Measurements from ENCODE around the gene KIF2A. TPM values are rescaled to one million over a fixed set of nuclear protein-coding genes. Genes with fewer than 3 reads are reported as not detected.

The KIF2A gene
- total and polyA plus RNA-seq, 4 donors = 3.5 to 64.3 (median 20.3) TPM

DNA sequence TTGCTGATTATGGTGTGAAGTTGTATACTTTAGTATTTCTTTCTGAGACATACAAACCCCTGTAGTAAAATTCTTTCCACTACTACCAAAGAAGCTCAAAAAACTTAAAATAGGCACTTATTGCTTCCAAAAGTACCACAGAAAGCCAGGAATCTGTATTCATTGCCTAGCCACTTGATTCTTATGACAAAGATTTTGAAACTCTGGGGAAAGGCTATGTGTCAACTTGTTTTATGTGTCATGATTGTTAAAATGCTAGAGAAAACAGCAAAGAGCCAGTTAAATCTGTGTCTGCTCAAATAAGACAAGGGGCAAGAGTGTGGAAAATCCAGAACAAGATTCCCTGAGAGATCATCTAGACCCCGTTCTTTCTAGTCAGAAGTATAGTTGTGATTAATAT, 6.0 kb downstream of the KIF2A start:
- DNase-seq = no peak
- no peak for ATAC-seq (ENCODE audit: insufficient read depth, low FRiP score)
- Histone ChIP-seq H3K27me3 (ENCODE audit: control insufficient read depth in 3 of 3, insufficient read depth in 3 of 3, low read length in 2 of 3) (no peaks in the 10 kb centered on the region), H3K4me3 (no peak overlapping the region), H3K4me1 (ENCODE audit: control insufficient read depth in 5 of 5, insufficient read depth in 5 of 5, low read length in 5 of 5) (peaks cover 0 to 22% (median 2%) of the 10 kb centered on the region in 5 donors), H3K9me3 (ENCODE audit: control insufficient read depth in 4 of 4, insufficient read depth in 3 of 4, low read length in 3 of 4) (no peaks in the 10 kb centered on the region), H3K9ac (ENCODE audit: insufficient read depth in 1 of 2, low read length in 2 of 2) (no peak overlapping the region), H3K36me3 (ENCODE audit: control insufficient read depth in 4 of 4, insufficient read depth in 4 of 4, low read length in 4 of 4) (peaks cover 0 to 2% (median 0%) of the 10 kb centered on the region in 4 donors), H3K27ac (ENCODE audit: low read depth in 1 of 2, low read length in 1 of 2) (no peak overlapping the region)
- 80 to 98% methylated on average over 1 of the region's 1 CpG for WGBS, 2 donors
- TF ChIP-seq, protein P1, sequence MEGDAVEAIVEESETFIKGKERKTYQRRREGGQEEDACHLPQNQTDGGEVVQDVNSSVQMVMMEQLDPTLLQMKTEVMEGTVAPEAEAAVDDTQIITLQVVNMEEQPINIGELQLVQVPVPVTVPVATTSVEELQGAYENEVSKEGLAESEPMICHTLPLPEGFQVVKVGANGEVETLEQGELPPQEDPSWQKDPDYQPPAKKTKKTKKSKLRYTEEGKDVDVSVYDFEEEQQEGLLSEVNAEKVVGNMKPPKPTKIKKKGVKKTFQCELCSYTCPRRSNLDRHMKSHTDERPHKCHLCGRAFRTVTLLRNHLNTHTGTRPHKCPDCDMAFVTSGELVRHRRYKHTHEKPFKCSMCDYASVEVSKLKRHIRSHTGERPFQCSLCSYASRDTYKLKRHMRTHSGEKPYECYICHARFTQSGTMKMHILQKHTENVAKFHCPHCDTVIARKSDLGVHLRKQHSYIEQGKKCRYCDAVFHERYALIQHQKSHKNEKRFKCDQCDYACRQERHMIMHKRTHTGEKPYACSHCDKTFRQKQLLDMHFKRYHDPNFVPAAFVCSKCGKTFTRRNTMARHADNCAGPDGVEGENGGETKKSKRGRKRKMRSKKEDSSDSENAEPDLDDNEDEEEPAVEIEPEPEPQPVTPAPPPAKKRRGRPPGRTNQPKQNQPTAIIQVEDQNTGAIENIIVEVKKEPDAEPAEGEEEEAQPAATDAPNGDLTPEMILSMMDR (IDR thresholded peaks at IDR 0.05; ENCODE audit: control extremely low read depth, extremely low read depth) = no peak

DNA sequence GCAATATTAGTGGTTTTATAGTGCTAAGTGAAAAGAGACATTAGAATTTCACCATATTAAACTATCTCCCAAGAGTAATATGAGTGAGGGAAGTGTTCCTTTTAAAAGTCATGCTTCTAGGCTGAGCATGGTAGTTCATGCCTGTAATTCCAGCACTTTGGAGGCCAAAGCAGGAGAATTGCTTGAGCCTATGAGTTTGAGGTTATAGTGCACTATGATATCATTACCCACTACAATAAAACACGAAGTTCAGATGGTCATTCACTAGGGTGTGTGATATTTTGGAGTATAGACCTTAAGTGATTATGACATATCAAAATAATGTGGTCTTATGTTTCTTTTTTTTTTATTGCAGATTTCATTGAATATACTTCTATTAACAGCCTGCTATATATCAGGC, 6.7 kb downstream of the KIF2A start:
- 82 to 92% methylated on average over 1 of the region's 1 CpG for WGBS, 2 donors
- H3K9me3 ChIP-seq (ENCODE audit: control insufficient read depth in 4 of 4, insufficient read depth in 3 of 4, low read length in 3 of 4) = no peaks in the 10 kb centered on the region
- H3K4me1 ChIP-seq (ENCODE audit: control insufficient read depth in 5 of 5, insufficient read depth in 5 of 5, low read length in 5 of 5) = peaks cover 0 to 18% (median 0%) of the 10 kb centered on the region in 5 donors
- no peak overlapping the region for H3K4me3 ChIP-seq
- H3K27me3 ChIP-seq (ENCODE audit: control insufficient read depth in 3 of 3, insufficient read depth in 3 of 3, low read length in 2 of 3) = no peaks in the 10 kb centered on the region
- no peak overlapping the region for H3K9ac ChIP-seq (ENCODE audit: insufficient read depth in 1 of 2, low read length in 2 of 2)
- TF ChIP-seq, protein P1 (IDR thresholded peaks at IDR 0.05; ENCODE audit: control extremely low read depth, extremely low read depth) = no peak
- peaks cover 0 to 2% (median 0%) of the 10 kb centered on the region in 4 donors for H3K36me3 ChIP-seq (ENCODE audit: control insufficient read depth in 4 of 4, insufficient read depth in 4 of 4, low read length in 4 of 4)
- DNase-seq (no peak), ATAC-seq (ENCODE audit: insufficient read depth, low FRiP score) (no peak)
- H3K27ac ChIP-seq (ENCODE audit: low read depth in 1 of 2, low read length in 1 of 2) = no peak overlapping the region

DNA sequence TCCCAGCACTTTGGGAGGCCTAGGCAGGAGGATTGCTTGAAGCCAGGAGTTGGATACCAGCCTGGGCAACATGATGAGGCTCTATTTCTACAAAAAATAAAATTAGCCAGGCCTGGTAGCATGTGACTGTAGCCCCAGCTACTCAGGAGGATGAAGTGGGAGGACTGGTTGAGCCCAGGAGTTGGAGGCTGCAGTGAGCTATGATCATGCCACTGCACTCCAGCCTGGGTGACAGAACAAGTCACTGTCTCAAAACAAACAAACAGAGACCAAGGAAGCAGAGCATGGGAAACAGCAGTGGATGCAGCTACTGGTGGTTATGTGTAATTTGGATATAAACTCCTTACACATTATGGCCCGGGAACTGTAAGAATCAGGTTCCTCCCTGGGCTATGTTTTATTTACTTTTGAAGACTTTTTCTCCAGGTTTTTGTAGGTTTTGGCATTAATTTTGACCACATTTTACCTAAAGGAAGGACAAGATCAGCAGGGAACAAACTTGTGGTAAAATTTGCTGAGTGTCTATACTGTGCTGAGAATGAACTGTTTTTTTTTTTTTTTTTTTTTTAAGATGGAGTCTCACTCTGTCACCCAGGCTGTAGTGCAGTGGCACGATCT, 8.3 kb downstream of the KIF2A start:
- peaks cover 0 to 15% (median 0%) of the 10 kb centered on the region in 5 donors for H3K4me1 ChIP-seq (ENCODE audit: control insufficient read depth in 5 of 5, insufficient read depth in 5 of 5, low read length in 5 of 5)
- TF ChIP-seq, protein P1 (IDR thresholded peaks at IDR 0.05; ENCODE audit: control extremely low read depth, extremely low read depth) = no peak
- no peak overlapping the region for H3K9ac ChIP-seq (ENCODE audit: insufficient read depth in 1 of 2, low read length in 2 of 2)
- H3K9me3 ChIP-seq (ENCODE audit: control insufficient read depth in 4 of 4, insufficient read depth in 3 of 4, low read length in 3 of 4) = no peaks in the 10 kb centered on the region
- no peak overlapping the region for H3K4me3 ChIP-seq
- 95 to 96% methylated on average over 2 of the region's 2 CpGs for WGBS, 2 donors
- H3K27ac ChIP-seq (ENCODE audit: low read depth in 1 of 2, low read length in 1 of 2) = no peak overlapping the region
- DNase-seq (no peak), ATAC-seq (ENCODE audit: insufficient read depth, low FRiP score) (no peak)
- H3K27me3 ChIP-seq (ENCODE audit: control insufficient read depth in 3 of 3, insufficient read depth in 3 of 3, low read length in 2 of 3) = no peaks in the 10 kb centered on the region
- peaks cover 0 to 2% (median 0%) of the 10 kb centered on the region in 4 donors for H3K36me3 ChIP-seq (ENCODE audit: control insufficient read depth in 4 of 4, insufficient read depth in 4 of 4, low read length in 4 of 4)
